Measurements from ENCODE around the gene IGIP.

DNA sequence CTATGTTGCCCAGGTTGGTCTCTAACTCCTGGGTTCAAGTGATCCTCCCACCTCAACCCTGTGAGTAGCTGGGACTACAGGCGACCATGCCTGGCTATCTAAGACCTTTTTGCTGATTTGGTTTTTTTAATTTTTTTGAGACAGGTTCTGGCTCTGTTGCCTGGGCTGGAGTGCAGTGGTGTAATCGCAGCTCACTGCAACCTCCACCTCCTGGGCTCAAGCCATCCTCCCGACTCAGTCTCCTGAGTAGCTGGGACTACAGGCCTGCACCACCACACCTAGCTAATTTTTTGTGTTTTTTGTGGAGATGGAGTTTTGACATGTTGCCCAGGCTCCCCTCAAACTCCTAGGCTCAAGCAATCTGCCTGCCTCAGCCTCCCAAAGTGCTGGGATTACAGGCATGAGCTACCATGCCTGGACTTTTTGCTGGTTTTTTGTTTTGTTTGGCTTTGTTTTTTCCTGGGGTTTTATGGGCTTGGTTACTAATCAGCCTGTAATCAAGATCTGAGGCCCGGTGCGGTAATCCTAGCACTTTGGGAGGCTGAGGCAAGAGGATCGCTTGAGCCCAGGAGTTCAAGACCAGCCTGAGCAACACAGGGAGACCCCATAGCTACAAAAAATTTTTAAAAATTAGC, 52.9 kb downstream of the IGIP start:
- TF ChIP-seq, protein P1, sequence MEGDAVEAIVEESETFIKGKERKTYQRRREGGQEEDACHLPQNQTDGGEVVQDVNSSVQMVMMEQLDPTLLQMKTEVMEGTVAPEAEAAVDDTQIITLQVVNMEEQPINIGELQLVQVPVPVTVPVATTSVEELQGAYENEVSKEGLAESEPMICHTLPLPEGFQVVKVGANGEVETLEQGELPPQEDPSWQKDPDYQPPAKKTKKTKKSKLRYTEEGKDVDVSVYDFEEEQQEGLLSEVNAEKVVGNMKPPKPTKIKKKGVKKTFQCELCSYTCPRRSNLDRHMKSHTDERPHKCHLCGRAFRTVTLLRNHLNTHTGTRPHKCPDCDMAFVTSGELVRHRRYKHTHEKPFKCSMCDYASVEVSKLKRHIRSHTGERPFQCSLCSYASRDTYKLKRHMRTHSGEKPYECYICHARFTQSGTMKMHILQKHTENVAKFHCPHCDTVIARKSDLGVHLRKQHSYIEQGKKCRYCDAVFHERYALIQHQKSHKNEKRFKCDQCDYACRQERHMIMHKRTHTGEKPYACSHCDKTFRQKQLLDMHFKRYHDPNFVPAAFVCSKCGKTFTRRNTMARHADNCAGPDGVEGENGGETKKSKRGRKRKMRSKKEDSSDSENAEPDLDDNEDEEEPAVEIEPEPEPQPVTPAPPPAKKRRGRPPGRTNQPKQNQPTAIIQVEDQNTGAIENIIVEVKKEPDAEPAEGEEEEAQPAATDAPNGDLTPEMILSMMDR (IDR thresholded peaks at IDR 0.05; ENCODE audit: insufficient read depth, low read depth, low read length) = no peak
- TF ChIP-seq EZH2 (IDR thresholded peaks at IDR 0.05; ENCODE audit: insufficient read depth, low read length) = no peak

All from astrocyte (in vitro differentiated cells and primary cell).